BLaER1 treated with 17β-estradiol and CSF1 and Interleukin-3, amounts not matched to agents 10 nM and 100 nM (cell line): Measurements from ENCODE around the gene VPS4A.
A peak's percentile ranks its signal among the peaks of the same experiment; 100 is the strongest.
"Not testable (repeated sequence)": the region's sequence is repeated elsewhere in the genome, so short reads cannot be mapped to it uniquely, and the experiment has no call there.

Experiments used
- H3K27ac ChIP-seq, 11 experiments: shearing (Covaris generic); formaldehyde crosslinking; 2 replicates each; pipeline ENCODE4 v1.8.1; 2022
- H3K27me3 ChIP-seq, 11 experiments: shearing (Covaris generic); formaldehyde crosslinking; 2 replicates each; pipeline ENCODE4 v1.8.1; 2022
- H3K36me3 ChIP-seq, 11 experiments: shearing (Covaris generic); formaldehyde crosslinking; 2 replicates each; pipeline ENCODE4 v1.8.1; 2022
- H3K4me1 ChIP-seq, 10 experiments: shearing (Covaris generic); formaldehyde crosslinking; 2 replicates each; pipeline ENCODE4 v1.8.1; 2022
- H3K4me2 ChIP-seq, 11 experiments: shearing (Covaris generic); formaldehyde crosslinking; 2 replicates each; pipeline ENCODE4 v1.8.1; 2022
- H3K4me3 ChIP-seq, 10 experiments: shearing (Covaris generic); formaldehyde crosslinking; 2 replicates each; pipeline ENCODE4 v1.8.1; 2022
- H3K9ac ChIP-seq, 11 experiments: shearing (Covaris generic); formaldehyde crosslinking; 2 replicates each; pipeline ENCODE4 v1.8.1; 2022
- H3K9me3 ChIP-seq, 11 experiments: shearing (Covaris generic); formaldehyde crosslinking; replicated peaks in 1 of 11; 2 replicates each; pipeline ENCODE4 v1.8.1; 2022
- H4K20me1 ChIP-seq, 11 experiments: shearing (Covaris generic); formaldehyde crosslinking; 2 replicates each; pipeline ENCODE4 v1.8.1; 2022
- Cebpa-rat ChIP-seq, 11 experiments: shearing (Covaris generic); IDR thresholded peaks; 2 replicates each; pipeline ENCODE4 v1.8.1; 2022

VPS4A gene

GRCh38 chr16:69277413-69277812 is 33.7 kb upstream of the VPS4A start:
- H3K36me3 ChIP-seq = peaks cover 8 to 28% (median 16%) of the 10 kb centered on the region in 11 experiments; a peak in 20 of 22 replicates
- no peak overlapping the region for H3K27ac ChIP-seq
- no peaks in the 10 kb centered on the region; a peak in 1 of 22 replicates for H3K9me3 ChIP-seq
- H3K9ac ChIP-seq = no peak overlapping the region
- H3K4me3 ChIP-seq = no peak overlapping the region
- H4K20me1 ChIP-seq = no peaks in the 10 kb centered on the region
- TF ChIP-seq Cebpa-rat (IDR thresholded peaks at IDR 0.05) = no peak
- H3K27me3 ChIP-seq = no peaks in the 10 kb centered on the region
- no peak overlapping the region for H3K4me2 ChIP-seq
- no peaks in the 10 kb centered on the region for H3K4me1 ChIP-seq

DNA sequence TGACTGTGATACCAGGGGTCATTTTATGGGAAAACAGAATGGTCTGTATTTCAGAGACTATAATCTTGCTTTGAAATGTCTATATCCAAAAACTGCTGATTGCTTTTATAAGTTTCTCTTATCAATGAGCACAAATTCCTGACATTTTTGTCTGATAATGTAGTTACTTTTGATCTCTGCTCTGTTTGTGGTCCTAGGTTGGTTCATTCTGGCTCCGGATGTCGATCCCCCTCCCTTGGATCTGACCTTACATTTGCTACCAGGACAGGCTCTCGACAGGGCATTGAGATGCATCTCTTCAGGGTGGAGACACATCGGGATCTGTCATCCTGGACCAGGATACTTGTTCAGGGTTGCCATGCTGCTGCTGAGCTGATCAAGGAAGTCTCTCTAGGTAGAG is 27.3 kb upstream of the VPS4A start:
- Histone ChIP-seq H3K4me2 (no peak overlapping the region), H3K9ac (no peak overlapping the region; a peak in 2 of 22 replicates), H3K27ac (no peak overlapping the region), H3K9me3 (no peaks in the 10 kb centered on the region; a peak in 1 of 22 replicates), H3K27me3 (no peaks in the 10 kb centered on the region), H3K4me1 (peaks cover 0 to 4% (median 0%) of the 10 kb centered on the region in 10 experiments; a peak in 1 of 20 replicates), H3K4me3 (no peak overlapping the region), H3K36me3 (peaks cover 15 to 61% (median 42%) of the 10 kb centered on the region in 11 experiments; a peak in 20 of 22 replicates), H4K20me1 (peaks cover 0 to 5% (median 0%) of the 10 kb centered on the region in 11 experiments; a peak in 1 of 22 replicates)
- TF ChIP-seq Cebpa-rat (IDR thresholded peaks at IDR 0.05) = no peak

DNA sequence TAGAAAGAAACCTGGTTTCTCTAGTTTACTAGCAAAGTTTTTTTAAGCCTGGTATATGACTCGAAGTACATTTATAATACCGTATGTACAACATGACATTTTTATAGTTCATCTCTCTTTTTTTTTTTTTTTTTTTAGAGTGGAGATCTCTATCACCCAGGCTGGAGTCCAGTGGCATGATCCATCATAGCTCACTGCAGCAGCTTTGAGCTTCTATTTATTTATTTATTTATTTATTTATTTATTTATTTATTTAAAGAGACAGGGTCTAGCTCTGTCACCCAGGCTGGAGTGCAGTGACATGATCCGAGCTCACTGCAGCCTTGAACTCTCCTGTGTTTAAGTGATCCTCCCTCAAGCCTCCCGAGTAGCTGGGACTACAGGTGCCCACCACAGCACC is 25.9 kb upstream of the VPS4A start:
- H4K20me1 ChIP-seq = peaks cover 0 to 5% (median 0%) of the 10 kb centered on the region in 11 experiments; a peak in 1 of 22 replicates
- peaks cover 15 to 64% (median 42%) of the 10 kb centered on the region in 11 experiments; a peak in 20 of 22 replicates for H3K36me3 ChIP-seq
- H3K4me3 ChIP-seq = no peak overlapping the region
- H3K27me3 ChIP-seq = no peaks in the 10 kb centered on the region
- H3K27ac ChIP-seq = no peak overlapping the region
- peaks cover 0 to 4% (median 0%) of the 10 kb centered on the region in 10 experiments; a peak in 1 of 20 replicates for H3K4me1 ChIP-seq
- no peak overlapping the region for H3K4me2 ChIP-seq
- TF ChIP-seq Cebpa-rat (IDR thresholded peaks at IDR 0.05) = no peak
- H3K9me3 ChIP-seq = no peaks in the 10 kb centered on the region; a peak in 1 of 22 replicates
- no peak overlapping the region for H3K9ac ChIP-seq

DNA sequence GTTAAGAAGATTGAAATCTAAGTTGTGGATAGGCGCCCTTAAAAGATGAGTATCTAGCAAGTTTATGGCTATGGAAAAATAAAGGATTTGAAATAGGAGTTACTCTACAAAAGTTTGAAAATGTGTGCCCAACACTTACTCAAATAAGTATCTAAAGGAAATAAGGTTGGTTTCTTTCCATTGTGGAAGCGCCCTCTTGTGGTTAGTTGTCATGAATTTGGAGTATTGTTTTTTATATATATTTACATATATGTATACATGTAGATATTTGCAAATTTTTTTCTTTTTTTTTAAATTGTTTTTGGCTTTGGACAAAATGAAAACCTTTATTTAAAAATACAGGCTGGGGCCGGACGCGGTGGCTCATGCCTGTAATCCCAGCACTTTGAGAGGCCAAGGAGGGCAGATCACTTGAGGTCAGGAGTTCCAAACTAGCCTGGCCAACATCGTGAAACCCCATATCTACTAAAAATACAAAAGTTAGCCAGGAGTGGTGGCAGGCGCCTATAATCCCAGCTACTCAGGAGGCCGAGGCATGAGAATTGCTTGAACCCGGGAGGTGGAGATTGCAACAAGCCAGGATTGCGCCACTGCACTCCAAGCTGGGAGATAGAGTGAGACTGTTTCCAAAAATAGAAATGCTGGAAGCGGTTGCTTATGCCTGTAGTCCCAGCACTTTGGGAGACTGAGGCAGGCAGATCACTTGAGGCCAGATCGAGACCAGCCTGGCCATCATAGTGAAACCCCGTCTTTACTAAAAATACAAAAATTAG is 24.0 kb upstream of the VPS4A start:
- Histone ChIP-seq H3K27me3 (no peaks in the 10 kb centered on the region), H3K9ac (no peak overlapping the region), H3K4me2 (no peak overlapping the region), H3K27ac (no peak overlapping the region), H3K36me3 (peaks cover 15 to 64% (median 47%) of the 10 kb centered on the region in 11 experiments; a peak in 20 of 22 replicates), H4K20me1 (peaks cover 0 to 5% (median 0%) of the 10 kb centered on the region in 11 experiments; a peak in 1 of 22 replicates), H3K4me3 (no peak overlapping the region), H3K9me3 (no peaks in the 10 kb centered on the region), H3K4me1 (peaks cover 0 to 4% (median 0%) of the 10 kb centered on the region in 10 experiments; a peak in 1 of 20 replicates)
- 0 out of 22 replicates have a peak, but pooled peaks of 1 of the 11 experiments have one; percentile 26 for TF ChIP-seq Cebpa-rat (IDR thresholded peaks at IDR 0.05)

DNA sequence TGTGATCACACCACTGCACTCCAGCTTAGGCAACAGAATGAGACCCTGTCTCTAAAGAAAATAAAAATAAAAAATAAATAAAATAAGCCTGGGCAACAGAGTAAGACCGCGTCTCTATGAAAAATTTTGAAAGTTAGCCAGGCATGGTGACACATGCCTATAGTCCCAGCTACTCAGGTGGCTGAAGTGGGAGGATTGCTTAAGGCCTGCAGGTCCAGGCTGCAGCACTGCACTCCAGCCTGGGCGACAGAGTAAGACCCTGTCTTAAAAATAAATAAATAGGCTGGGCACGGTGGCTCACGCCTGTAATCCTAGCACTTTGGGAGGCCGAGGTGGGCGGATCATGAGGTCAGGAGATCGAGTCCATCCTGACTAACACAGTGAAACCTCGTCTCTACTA is 19.5 kb upstream of the VPS4A start:
- not testable (repeated sequence) for H3K27ac ChIP-seq, H3K4me3 ChIP-seq, H3K27me3 ChIP-seq

GRCh38 chr16:69293401-69293800 is 17.7 kb upstream of the VPS4A start:
- Histone ChIP-seq H3K4me3 (no peak overlapping the region), H3K9me3 (no peaks in the 10 kb centered on the region), H3K27me3 (no peaks in the 10 kb centered on the region), H3K36me3 (peaks cover 0 to 37% (median 10%) of the 10 kb centered on the region in 11 experiments; a peak in 10 of 22 replicates), H3K4me1 (peaks cover 0 to under 1% (median 0%) of the 10 kb centered on the region in 10 experiments; a peak in 1 of 20 replicates), H3K9ac (no peak overlapping the region), H4K20me1 (no peaks in the 10 kb centered on the region), H3K27ac (no peak overlapping the region), H3K4me2 (no peak overlapping the region)
- no peak for TF ChIP-seq Cebpa-rat (IDR thresholded peaks at IDR 0.05)

More for the DNA sequence above, 19.5 kb upstream of the VPS4A start:
- H3K4me1 ChIP-seq, H3K4me2 ChIP-seq, H3K9ac ChIP-seq, H4K20me1 ChIP-seq, H3K9me3 ChIP-seq: not testable (repeated sequence)
- peaks cover 0 to 35% (median 13%) of the 10 kb centered on the region in 11 experiments; a peak in 17 of 22 replicates for H3K36me3 ChIP-seq

DNA sequence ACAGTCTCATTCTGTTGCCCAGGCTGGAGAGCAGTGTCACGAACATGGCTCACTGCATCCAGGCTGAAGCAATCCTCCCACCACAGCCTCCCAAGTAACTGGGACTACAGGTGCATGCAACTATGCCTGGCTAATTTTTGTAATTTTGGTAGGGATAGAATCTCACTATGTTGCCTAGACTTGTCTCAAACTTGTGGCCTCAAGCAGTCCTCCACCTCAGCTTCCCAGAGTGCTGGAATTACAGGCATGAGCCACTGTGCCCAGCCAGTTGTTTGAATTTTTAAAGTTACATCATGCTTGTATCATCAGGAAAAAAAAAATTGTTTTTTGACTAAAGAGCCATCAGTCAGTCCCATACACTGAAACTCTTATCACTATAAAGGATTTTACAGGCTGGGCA is 17.1 kb upstream of the VPS4A start:
- H3K27ac ChIP-seq = no peak overlapping the region
- TF ChIP-seq Cebpa-rat (IDR thresholded peaks at IDR 0.05) = no peak
- H3K4me3 ChIP-seq = no peak overlapping the region
- H3K9me3 ChIP-seq = no peaks in the 10 kb centered on the region
- no peak overlapping the region for H3K4me2 ChIP-seq
- H3K4me1 ChIP-seq = peaks cover 0 to 5% (median 0%) of the 10 kb centered on the region in 10 experiments; a peak in 4 of 20 replicates
- H3K27me3 ChIP-seq = no peaks in the 10 kb centered on the region
- H3K9ac ChIP-seq = no peak overlapping the region
- H3K36me3 ChIP-seq = peaks cover 0 to 37% (median 10%) of the 10 kb centered on the region in 11 experiments; a peak in 13 of 22 replicates
- H4K20me1 ChIP-seq = no peaks in the 10 kb centered on the region

DNA sequence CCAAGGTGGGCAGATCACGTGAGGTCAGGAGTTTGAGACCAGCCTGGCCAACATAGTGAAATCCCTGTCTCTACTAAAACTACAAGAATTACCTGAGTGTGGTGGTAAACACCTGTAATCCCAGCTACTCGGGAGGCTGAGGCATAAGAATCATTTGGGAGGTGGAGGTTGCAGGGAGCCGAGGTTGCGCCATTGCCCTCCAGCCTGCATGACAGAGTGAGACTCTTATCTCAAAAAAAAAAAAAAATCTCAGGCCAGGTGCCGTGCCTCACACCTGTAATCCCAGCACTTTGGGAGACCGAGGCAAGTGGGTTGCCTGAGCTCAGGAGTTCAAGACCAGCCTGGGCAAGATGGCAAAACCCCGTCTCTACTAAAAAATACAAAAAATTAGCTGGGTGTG is 14.4 kb upstream of the VPS4A start:
- H3K27ac ChIP-seq, H4K20me1 ChIP-seq, H3K4me1 ChIP-seq, H3K27me3 ChIP-seq, H3K4me3 ChIP-seq, H3K9me3 ChIP-seq, H3K9ac ChIP-seq, H3K4me2 ChIP-seq: not testable (repeated sequence)
- peaks cover 23 to 56% (median 30%) of the 10 kb centered on the region in 11 experiments for H3K36me3 ChIP-seq

GRCh38 chr16:69298261-69298660 is 12.9 kb upstream of the VPS4A start:
- H3K9ac ChIP-seq = no peak overlapping the region
- no peaks in the 10 kb centered on the region for H3K27me3 ChIP-seq
- TF ChIP-seq Cebpa-rat (IDR thresholded peaks at IDR 0.05) = no peak
- no peaks in the 10 kb centered on the region for H4K20me1 ChIP-seq
- no peak overlapping the region; a peak in 2 of 22 replicates for H3K4me2 ChIP-seq
- no peaks in the 10 kb centered on the region for H3K9me3 ChIP-seq
- peaks cover 0 to 9% (median 6%) of the 10 kb centered on the region in 10 experiments; a peak in 11 of 20 replicates for H3K4me1 ChIP-seq
- H3K4me3 ChIP-seq = no peak overlapping the region
- no peak overlapping the region for H3K27ac ChIP-seq
- peaks cover 28 to 64% (median 36%) of the 10 kb centered on the region in 11 experiments for H3K36me3 ChIP-seq
